Measurements from ENCODE around the gene CXCR2.

DNA sequence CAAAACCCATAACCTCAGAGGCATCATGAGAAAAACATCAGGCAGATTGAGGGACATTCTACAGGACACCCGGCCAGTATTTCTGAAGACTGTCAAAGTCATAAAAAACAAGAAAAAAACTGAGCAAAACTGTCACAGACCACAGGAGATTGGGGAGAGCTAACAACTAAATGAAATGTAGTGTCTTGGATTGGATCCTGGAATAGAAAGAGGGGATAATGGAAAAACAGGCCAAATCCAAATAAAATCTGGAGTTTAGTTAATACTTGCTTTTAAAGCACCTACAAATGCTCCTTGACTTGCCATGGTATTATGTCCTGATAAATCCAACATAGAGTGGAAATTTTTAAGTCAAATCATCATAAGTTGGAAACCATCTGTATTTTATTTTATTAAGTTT is 58.5 kb downstream of the CXCR2 start:
- TF ChIP-seq, protein P1, sequence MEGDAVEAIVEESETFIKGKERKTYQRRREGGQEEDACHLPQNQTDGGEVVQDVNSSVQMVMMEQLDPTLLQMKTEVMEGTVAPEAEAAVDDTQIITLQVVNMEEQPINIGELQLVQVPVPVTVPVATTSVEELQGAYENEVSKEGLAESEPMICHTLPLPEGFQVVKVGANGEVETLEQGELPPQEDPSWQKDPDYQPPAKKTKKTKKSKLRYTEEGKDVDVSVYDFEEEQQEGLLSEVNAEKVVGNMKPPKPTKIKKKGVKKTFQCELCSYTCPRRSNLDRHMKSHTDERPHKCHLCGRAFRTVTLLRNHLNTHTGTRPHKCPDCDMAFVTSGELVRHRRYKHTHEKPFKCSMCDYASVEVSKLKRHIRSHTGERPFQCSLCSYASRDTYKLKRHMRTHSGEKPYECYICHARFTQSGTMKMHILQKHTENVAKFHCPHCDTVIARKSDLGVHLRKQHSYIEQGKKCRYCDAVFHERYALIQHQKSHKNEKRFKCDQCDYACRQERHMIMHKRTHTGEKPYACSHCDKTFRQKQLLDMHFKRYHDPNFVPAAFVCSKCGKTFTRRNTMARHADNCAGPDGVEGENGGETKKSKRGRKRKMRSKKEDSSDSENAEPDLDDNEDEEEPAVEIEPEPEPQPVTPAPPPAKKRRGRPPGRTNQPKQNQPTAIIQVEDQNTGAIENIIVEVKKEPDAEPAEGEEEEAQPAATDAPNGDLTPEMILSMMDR (conservative IDR thresholded peaks at IDR 0.05; ENCODE audit: low read depth in 2 of 2): no peak
- TF ChIP-seq EZH2 (IDR thresholded peaks at IDR 0.05; ENCODE audit: low read depth, unreplicated experiment): no peak
- no peak for TF ChIP-seq ETS1 (IDR thresholded peaks at IDR 0.05)
- no peak for TF ChIP-seq POLR2AphosphoS5 (IDR thresholded peaks at IDR 0.05; ENCODE audit: low read depth)
- no peak for TF ChIP-seq JUNB (IDR thresholded peaks at IDR 0.05; ENCODE audit: unreplicated experiment)
- TF ChIP-seq, protein P2, sequence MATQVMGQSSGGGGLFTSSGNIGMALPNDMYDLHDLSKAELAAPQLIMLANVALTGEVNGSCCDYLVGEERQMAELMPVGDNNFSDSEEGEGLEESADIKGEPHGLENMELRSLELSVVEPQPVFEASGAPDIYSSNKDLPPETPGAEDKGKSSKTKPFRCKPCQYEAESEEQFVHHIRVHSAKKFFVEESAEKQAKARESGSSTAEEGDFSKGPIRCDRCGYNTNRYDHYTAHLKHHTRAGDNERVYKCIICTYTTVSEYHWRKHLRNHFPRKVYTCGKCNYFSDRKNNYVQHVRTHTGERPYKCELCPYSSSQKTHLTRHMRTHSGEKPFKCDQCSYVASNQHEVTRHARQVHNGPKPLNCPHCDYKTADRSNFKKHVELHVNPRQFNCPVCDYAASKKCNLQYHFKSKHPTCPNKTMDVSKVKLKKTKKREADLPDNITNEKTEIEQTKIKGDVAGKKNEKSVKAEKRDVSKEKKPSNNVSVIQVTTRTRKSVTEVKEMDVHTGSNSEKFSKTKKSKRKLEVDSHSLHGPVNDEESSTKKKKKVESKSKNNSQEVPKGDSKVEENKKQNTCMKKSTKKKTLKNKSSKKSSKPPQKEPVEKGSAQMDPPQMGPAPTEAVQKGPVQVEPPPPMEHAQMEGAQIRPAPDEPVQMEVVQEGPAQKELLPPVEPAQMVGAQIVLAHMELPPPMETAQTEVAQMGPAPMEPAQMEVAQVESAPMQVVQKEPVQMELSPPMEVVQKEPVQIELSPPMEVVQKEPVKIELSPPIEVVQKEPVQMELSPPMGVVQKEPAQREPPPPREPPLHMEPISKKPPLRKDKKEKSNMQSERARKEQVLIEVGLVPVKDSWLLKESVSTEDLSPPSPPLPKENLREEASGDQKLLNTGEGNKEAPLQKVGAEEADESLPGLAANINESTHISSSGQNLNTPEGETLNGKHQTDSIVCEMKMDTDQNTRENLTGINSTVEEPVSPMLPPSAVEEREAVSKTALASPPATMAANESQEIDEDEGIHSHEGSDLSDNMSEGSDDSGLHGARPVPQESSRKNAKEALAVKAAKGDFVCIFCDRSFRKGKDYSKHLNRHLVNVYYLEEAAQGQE (IDR thresholded peaks at IDR 0.05; ENCODE audit: unreplicated experiment): no peak
- TF ChIP-seq EZH2phosphoT487 (IDR thresholded peaks at IDR 0.05; ENCODE audit: unreplicated experiment): no peak

Measured in GM23338 (cell line).